Central memory CD4-positive, alpha-beta T cell (primary cell): ENCODE results near the gene GRPEL1.
A peak's percentile ranks its signal among the peaks of the same experiment; 100 is the strongest.

Experiments used
- DNase-seq: peaks from one replicate; pipeline ENCODE4 v3.0.0; 2022

Gene GRPEL1

GRCh38 chr4:7043284-7044136 is 24.4 kb downstream of the GRPEL1 start, which contains the start of gene TADA2B:
TSS of gene TADA2B (plus strand) at chr4:7043372. CDS start at chr4:7043580, 208 bp downstream.
- DNase-seq, result peak; percentile 56

- DNase-seq, result peak; percentile 90
Observed at GRCh38 chr4:7042503-7043283, 25.2 kb downstream of the GRPEL1 start.

GRCh38 chr4:7041801-7042502 is 25.9 kb downstream of the GRPEL1 start:
- DNase-seq, result no peak

- DNase-seq, result no peak
Observed at GRCh38 chr4:7041246-7041645, 26.6 kb downstream of the GRPEL1 start.

- no peak for DNase-seq
Observed at GRCh38 chr4:7040765-7041164, 27.1 kb downstream of the GRPEL1 start.

GRCh38 chr4:7037425-7037824 is 30.4 kb downstream of the GRPEL1 start:
- DNase-seq, result no peak

GRCh38 chr4:7034262-7035081 is 33.4 kb downstream of the GRPEL1 start:
- no peak for DNase-seq

- DNase-seq, result no peak
Observed at GRCh38 chr4:7032596-7032995, 35.3 kb downstream of the GRPEL1 start.

GRCh38 chr4:7031558-7032449 is 36.1 kb downstream of the GRPEL1 start:
- DNase-seq, result no peak

GRCh38 chr4:7030856-7031255 is 37.0 kb downstream of the GRPEL1 start:
- DNase-seq, result no peak

- DNase-seq, result no peak
Observed at GRCh38 chr4:7029921-7030320, 37.9 kb downstream of the GRPEL1 start.

- no peak for DNase-seq
Observed at GRCh38 chr4:7029212-7029611, 38.7 kb downstream of the GRPEL1 start.

- no peak for DNase-seq
Observed at GRCh38 chr4:7027913-7028312, 40.0 kb downstream of the GRPEL1 start.

GRCh38 chr4:7027284-7027683 is 40.6 kb downstream of the GRPEL1 start:
- no peak for DNase-seq

GRCh38 chr4:7026107-7026506 is 41.8 kb downstream of the GRPEL1 start:
- DNase-seq, result no peak

- no peak for DNase-seq
Observed at GRCh38 chr4:7025040-7025602, 42.7 kb downstream of the GRPEL1 start.

GRCh38 chr4:7024336-7024890 is 43.5 kb downstream of the GRPEL1 start:
- DNase-seq, result no peak

GRCh38 chr4:7023901-7024300 is 44.0 kb downstream of the GRPEL1 start:
- DNase-seq, result no peak

GRCh38 chr4:7023486-7023885 is 44.4 kb downstream of the GRPEL1 start:
- no peak for DNase-seq

- no peak for DNase-seq
Observed at GRCh38 chr4:7021930-7022664, 45.8 kb downstream of the GRPEL1 start.
